ENCODE results near the gene DPPA4.

DNA sequence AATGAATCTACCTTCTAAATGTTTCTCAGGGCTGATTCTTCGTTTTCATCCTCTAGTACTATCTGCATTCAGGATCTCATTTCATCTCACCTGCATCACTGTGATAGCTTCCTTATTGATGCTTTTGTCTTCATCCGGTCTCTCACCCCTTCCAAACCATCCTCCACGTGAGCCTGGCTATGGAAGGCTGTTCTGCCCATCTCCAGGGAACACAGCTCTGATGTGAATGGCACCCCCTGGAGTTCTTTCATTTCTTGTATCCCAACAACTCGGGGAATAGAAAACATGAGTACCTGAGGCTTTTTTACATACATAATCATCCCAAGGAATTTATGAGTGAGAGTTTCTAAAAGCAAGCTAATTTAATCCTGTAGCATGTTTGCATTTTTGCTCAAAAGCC lies 8.8 kb upstream of the DPPA4 start:
- TF ChIP-seq, protein P1, sequence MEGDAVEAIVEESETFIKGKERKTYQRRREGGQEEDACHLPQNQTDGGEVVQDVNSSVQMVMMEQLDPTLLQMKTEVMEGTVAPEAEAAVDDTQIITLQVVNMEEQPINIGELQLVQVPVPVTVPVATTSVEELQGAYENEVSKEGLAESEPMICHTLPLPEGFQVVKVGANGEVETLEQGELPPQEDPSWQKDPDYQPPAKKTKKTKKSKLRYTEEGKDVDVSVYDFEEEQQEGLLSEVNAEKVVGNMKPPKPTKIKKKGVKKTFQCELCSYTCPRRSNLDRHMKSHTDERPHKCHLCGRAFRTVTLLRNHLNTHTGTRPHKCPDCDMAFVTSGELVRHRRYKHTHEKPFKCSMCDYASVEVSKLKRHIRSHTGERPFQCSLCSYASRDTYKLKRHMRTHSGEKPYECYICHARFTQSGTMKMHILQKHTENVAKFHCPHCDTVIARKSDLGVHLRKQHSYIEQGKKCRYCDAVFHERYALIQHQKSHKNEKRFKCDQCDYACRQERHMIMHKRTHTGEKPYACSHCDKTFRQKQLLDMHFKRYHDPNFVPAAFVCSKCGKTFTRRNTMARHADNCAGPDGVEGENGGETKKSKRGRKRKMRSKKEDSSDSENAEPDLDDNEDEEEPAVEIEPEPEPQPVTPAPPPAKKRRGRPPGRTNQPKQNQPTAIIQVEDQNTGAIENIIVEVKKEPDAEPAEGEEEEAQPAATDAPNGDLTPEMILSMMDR (IDR thresholded peaks at IDR 0.05; ENCODE audit: insufficient read depth, low read depth, low read length): no peak
- no peak for TF ChIP-seq EZH2 (IDR thresholded peaks at IDR 0.05; ENCODE audit: insufficient read depth, low read length)

Measured in astrocyte (in vitro differentiated cells and primary cell).